HK-2 (cell line): ENCODE measurements around the gene COQ8A.
"Not testable (repeated sequence)": the region's sequence is repeated elsewhere in the genome, so short reads cannot be mapped to it uniquely, and the experiment has no call there.

ENCODE experiments used
- DNase-seq: peaks from one replicate; pipeline ENCODE4 v3.0.0-alpha.2; 2018; ENCODE audit not compliant: unreplicated experiment

COQ8A gene

GRCh38 chr1:226951286-226952117, 11.4 kb downstream of the COQ8A start:
- no peak for DNase-seq

- no peak for DNase-seq
These were observed 12.0 kb downstream of the COQ8A start for GRCh38 chr1:226952118-226952441.

- no peak for DNase-seq
These were observed 13.2 kb downstream of the COQ8A start for GRCh38 chr1:226953175-226953800.

- DNase-seq, result no peak
These were observed 14.2 kb downstream of the COQ8A start for GRCh38 chr1:226954337-226954736.

- no peak for DNase-seq
These were observed 14.7 kb downstream of the COQ8A start for GRCh38 chr1:226954777-226955176.

GRCh38 chr1:226955857-226956256, 15.8 kb downstream of the COQ8A start:
- not testable (repeated sequence) for DNase-seq

- DNase-seq, result no peak
These were observed 17.0 kb downstream of the COQ8A start for GRCh38 chr1:226956942-226957713.

- no peak for DNase-seq
These were observed 17.6 kb downstream of the COQ8A start for GRCh38 chr1:226957714-226958113.

GRCh38 chr1:226958300-226958699, 18.2 kb downstream of the COQ8A start:
- no peak for DNase-seq

- no peak for DNase-seq
These were observed 20.2 kb downstream of the COQ8A start for GRCh38 chr1:226960256-226960655.

GRCh38 chr1:226960944-226961765, 21.1 kb downstream of the COQ8A start:
- DNase-seq, result no peak

- no peak for DNase-seq
These were observed 22.6 kb downstream of the COQ8A start for GRCh38 chr1:226962421-226963391.

- no peak for DNase-seq
These were observed 24.0 kb downstream of the COQ8A start for GRCh38 chr1:226964068-226964425.

- no peak for DNase-seq
These were observed 24.8 kb downstream of the COQ8A start for GRCh38 chr1:226964611-226965486.

- no peak for DNase-seq
These were observed 25.7 kb downstream of the COQ8A start for GRCh38 chr1:226965581-226966440.

GRCh38 chr1:226966683-226967082, 26.6 kb downstream of the COQ8A start:
- DNase-seq, result no peak

GRCh38 chr1:226967665-226968064, 27.6 kb downstream of the COQ8A start:
- DNase-seq, result no peak

GRCh38 chr1:226971765-226972164, 31.7 kb downstream of the COQ8A start:
- no peak for DNase-seq

GRCh38 chr1:226972931-226973330, 32.8 kb downstream of the COQ8A start:
- no peak for DNase-seq
